GM18907 (cell line): Measurements from ENCODE around the gene SPTLC2.
A peak's percentile ranks its signal among the peaks of the same experiment; 100 is the strongest.

Experiments used
- ATAC-seq: cut with Tn5 transposase; IDR thresholded peaks from one replicate; pipeline ENCODE4 v1.9.1; 2021; ENCODE audit warnings: mild to moderate bottlenecking, moderate library complexity; ENCODE audit not compliant: unreplicated experiment

The SPTLC2 gene

GRCh38 chr14:77509366-77509765 is 107.1 kb downstream of the SPTLC2 start:
- ATAC-seq: no peak

- no peak for ATAC-seq
Observed at GRCh38 chr14:77508876-77509275, 107.6 kb downstream of the SPTLC2 start.

GRCh38 chr14:77508249-77508648 is 108.2 kb downstream of the SPTLC2 start:
- no peak for ATAC-seq

GRCh38 chr14:77507762-77508161 is 108.7 kb downstream of the SPTLC2 start:
- ATAC-seq: no peak

- ATAC-seq: no peak
Observed at GRCh38 chr14:77505031-77505430, 111.4 kb downstream of the SPTLC2 start.

GRCh38 chr14:77503138-77503537 is 113.3 kb downstream of the SPTLC2 start:
- ATAC-seq: no peak

- ATAC-seq: no peak
Observed at GRCh38 chr14:77502109-77502782, 114.2 kb downstream of the SPTLC2 start.

GRCh38 chr14:77498984-77499527 is 117.4 kb downstream of the SPTLC2 start:
- peak; percentile 32 for ATAC-seq

GRCh38 chr14:77498120-77498979 is 118.1 kb downstream of the SPTLC2 start, which contains the start of gene ISM2:
TSS of gene ISM2 (minus strand) at chr14:77498816. CDS start at chr14:77498793, 23 bp downstream.
- peak; percentile 65 for ATAC-seq

GRCh38 chr14:77495334-77495733 is 121.1 kb downstream of the SPTLC2 start:
- ATAC-seq: no peak

GRCh38 chr14:77491056-77491455 is 125.4 kb downstream of the SPTLC2 start:
- ATAC-seq: no peak

GRCh38 chr14:77490347-77490986 is 126.0 kb downstream of the SPTLC2 start:
- ATAC-seq: no peak

- no peak for ATAC-seq
Observed at GRCh38 chr14:77489041-77489440, 127.4 kb downstream of the SPTLC2 start.

GRCh38 chr14:77488558-77488957 is 127.9 kb downstream of the SPTLC2 start:
- ATAC-seq: no peak

GRCh38 chr14:77485901-77486678 is 130.3 kb downstream of the SPTLC2 start:
- ATAC-seq: no peak

GRCh38 chr14:77485256-77485655 is 131.2 kb downstream of the SPTLC2 start:
- no peak for ATAC-seq

- ATAC-seq: no peak
Observed at GRCh38 chr14:77482422-77482821, 134.0 kb downstream of the SPTLC2 start.

- peak; percentile 92 for ATAC-seq
Observed at GRCh38 chr14:77478796-77479195, 137.6 kb downstream of the SPTLC2 start.

GRCh38 chr14:77478029-77478428 is 138.4 kb downstream of the SPTLC2 start:
- ATAC-seq: no peak

- no peak for ATAC-seq
Observed at GRCh38 chr14:77475432-77476115, 140.9 kb downstream of the SPTLC2 start.
